Glomerular endothelial cell (primary cell): Measurements from ENCODE around the gene ADAMTS12. TPM values are rescaled to one million over a fixed set of nuclear protein-coding genes. Genes with fewer than 3 reads are reported as not detected.
"Not testable (repeated sequence)": the region's sequence is repeated elsewhere in the genome, so short reads cannot be mapped to it uniquely, and the experiment has no call there.

Experiments used
- DNase-seq: peaks from one replicate; pipeline ENCODE4 v3.0.0-alpha.2; 2011; ENCODE audit warnings: low read depth, low spot score; ENCODE audit errors: extremely low read depth
- total RNA-seq: library from RNA; depleted of rRNA; stranded (reverse); fragments of >200 nt; gene quantifications from 2 replicates; pipeline ENCODE4 v1.2.3, GENCODE V29; 2015

Gene ADAMTS12
- total RNA-seq, 1 donor from 2014 or later = 10.9 TPM

- DNase-seq = no peak
Measured at GRCh38 chr5:33549982-33550567, 341.7 kb downstream of the ADAMTS12 start.

- not testable (repeated sequence) for DNase-seq
Measured at GRCh38 chr5:33539790-33540189, 352.0 kb downstream of the ADAMTS12 start.

GRCh38 chr5:33539212-33539611 lies 352.6 kb downstream of the ADAMTS12 start:
- no peak for DNase-seq

GRCh38 chr5:33538201-33538600 lies 353.6 kb downstream of the ADAMTS12 start:
- no peak for DNase-seq

GRCh38 chr5:33537240-33537639 lies 354.6 kb downstream of the ADAMTS12 start:
- no peak for DNase-seq

GRCh38 chr5:33536802-33537201 lies 355.0 kb downstream of the ADAMTS12 start:
- DNase-seq = no peak

GRCh38 chr5:33531824-33532223 lies 360.0 kb downstream of the ADAMTS12 start:
- DNase-seq = no peak

- DNase-seq = no peak
Measured at GRCh38 chr5:33531037-33531298, 360.8 kb downstream of the ADAMTS12 start.

- DNase-seq = no peak
Measured at GRCh38 chr5:33530183-33531036, 361.4 kb downstream of the ADAMTS12 start.

GRCh38 chr5:33527696-33528095 lies 364.1 kb downstream of the ADAMTS12 start:
- no peak for DNase-seq

GRCh38 chr5:33526755-33527154 lies 365.0 kb downstream of the ADAMTS12 start:
- DNase-seq = no peak

- no peak for DNase-seq
Measured at GRCh38 chr5:33524476-33524875, 367.3 kb downstream of the ADAMTS12 start.

GRCh38 chr5:33523208-33523771 lies 368.5 kb downstream of the ADAMTS12 start:
- no peak for DNase-seq

GRCh38 chr5:33516421-33516820 lies 375.4 kb downstream of the ADAMTS12 start:
- no peak for DNase-seq

GRCh38 chr5:33515366-33515765 lies 376.4 kb downstream of the ADAMTS12 start:
- DNase-seq = not testable (repeated sequence)

- DNase-seq = no peak
Measured at GRCh38 chr5:33513462-33514185, 378.2 kb downstream of the ADAMTS12 start.

- DNase-seq = no peak
Measured at GRCh38 chr5:33509036-33509435, 382.8 kb downstream of the ADAMTS12 start.

GRCh38 chr5:33507426-33507825 lies 384.4 kb downstream of the ADAMTS12 start:
- no peak for DNase-seq

GRCh38 chr5:33504570-33504969 lies 387.2 kb downstream of the ADAMTS12 start:
- no peak for DNase-seq

- no peak for DNase-seq
Measured at GRCh38 chr5:33501899-33502298, 389.9 kb downstream of the ADAMTS12 start.

- no peak for DNase-seq
Measured at GRCh38 chr5:33501260-33501659, 390.5 kb downstream of the ADAMTS12 start.

- no peak for DNase-seq
Measured at GRCh38 chr5:33494466-33494865, 397.3 kb downstream of the ADAMTS12 start.
